ENCODE data around the gene PRKCB.

- TF ChIP-seq, protein P1, sequence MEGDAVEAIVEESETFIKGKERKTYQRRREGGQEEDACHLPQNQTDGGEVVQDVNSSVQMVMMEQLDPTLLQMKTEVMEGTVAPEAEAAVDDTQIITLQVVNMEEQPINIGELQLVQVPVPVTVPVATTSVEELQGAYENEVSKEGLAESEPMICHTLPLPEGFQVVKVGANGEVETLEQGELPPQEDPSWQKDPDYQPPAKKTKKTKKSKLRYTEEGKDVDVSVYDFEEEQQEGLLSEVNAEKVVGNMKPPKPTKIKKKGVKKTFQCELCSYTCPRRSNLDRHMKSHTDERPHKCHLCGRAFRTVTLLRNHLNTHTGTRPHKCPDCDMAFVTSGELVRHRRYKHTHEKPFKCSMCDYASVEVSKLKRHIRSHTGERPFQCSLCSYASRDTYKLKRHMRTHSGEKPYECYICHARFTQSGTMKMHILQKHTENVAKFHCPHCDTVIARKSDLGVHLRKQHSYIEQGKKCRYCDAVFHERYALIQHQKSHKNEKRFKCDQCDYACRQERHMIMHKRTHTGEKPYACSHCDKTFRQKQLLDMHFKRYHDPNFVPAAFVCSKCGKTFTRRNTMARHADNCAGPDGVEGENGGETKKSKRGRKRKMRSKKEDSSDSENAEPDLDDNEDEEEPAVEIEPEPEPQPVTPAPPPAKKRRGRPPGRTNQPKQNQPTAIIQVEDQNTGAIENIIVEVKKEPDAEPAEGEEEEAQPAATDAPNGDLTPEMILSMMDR (IDR thresholded peaks at IDR 0.05; ENCODE audit: poor library complexity, severe bottlenecking): no peak
- TF ChIP-seq EZH2 (IDR thresholded peaks at IDR 0.05; ENCODE audit: borderline replicate concordance, insufficient read depth, low read length, poor library complexity, severe bottlenecking): no peak
- TF ChIP-seq TAF1 (IDR thresholded peaks at IDR 0.05; ENCODE audit: low read depth): no peak
Measured at GRCh38 chr16:24145927-24146326, 310.1 kb downstream of the PRKCB start.

Measured in neural cell (in vitro differentiated cells).